GM23338 (cell line): Measurements from ENCODE around the gene C10orf71. TPM values are rescaled to one million over a fixed set of nuclear protein-coding genes. Genes with fewer than 3 reads are reported as not detected.

Experiments
- ATAC-seq: fragments of 200-7000 bp; cut with Tn5 transposase; 3 replicates; pipeline ENCODE4 v1.9.1; 2020
- DNase-seq: peaks from one replicate; pipeline ENCODE4 v3.0.0-alpha.2; 2015; ENCODE audit warnings: low spot score
- H2AFZ ChIP-seq: fragments of 200-600 bp; sonication (generic); 2 replicates; pipeline ENCODE4 v1.8.0; 2016; ENCODE audit warnings: antibody characterized with exemption, mild to moderate bottlenecking, moderate library complexity
- H3F3A ChIP-seq: fragments of 200-600 bp; sonication (generic); replicated peaks from 2 replicates; pipeline ENCODE4 v1.8.0; 2017; ENCODE audit warnings: antibody characterized with exemption, mixed run types, low read depth
- H3K27ac ChIP-seq: fragments of 200-600 bp; sonication (generic); 2 replicates; pipeline ENCODE4 v1.6.1; 2016; ENCODE audit warnings: low read depth
- H3K27me3 ChIP-seq: fragments of 200-600 bp; sonication (generic); 2 replicates; pipeline ENCODE4 v1.8.0; 2016; ENCODE audit warnings: mild to moderate bottlenecking, mixed run types, moderate library complexity; ENCODE audit not compliant: insufficient read depth
- H3K36me3 ChIP-seq: fragments of 200-600 bp; sonication (generic); 2 replicates; pipeline ENCODE4 v1.8.0; 2016; ENCODE audit warnings: mild to moderate bottlenecking; ENCODE audit not compliant: insufficient read depth
- H3K4me1 ChIP-seq: fragments of 200-600 bp; sonication (generic); 2 replicates; pipeline ENCODE4 v1.8.0; 2016; ENCODE audit warnings: mild to moderate bottlenecking, moderate library complexity; ENCODE audit not compliant: insufficient read depth
- H3K4me2 ChIP-seq: fragments of 200-600 bp; sonication (generic); 2 replicates; pipeline ENCODE4 v1.7.1; 2017; ENCODE audit warnings: mixed run types
- H3K4me3 ChIP-seq: fragments of 200-600 bp; sonication (generic); 2 replicates; pipeline ENCODE4 v1.6.1; 2016; ENCODE audit warnings: mixed run types
- H3K79me2 ChIP-seq: fragments of 200-600 bp; sonication (generic); replicated peaks from 2 replicates; pipeline ENCODE4 v1.8.0; 2017; ENCODE audit warnings: mild to moderate bottlenecking; ENCODE audit not compliant: insufficient read depth
- H3K9me2 ChIP-seq: fragments of 200-600 bp; sonication (generic); 2 replicates; pipeline ENCODE4 v1.8.0; 2017; ENCODE audit not compliant: insufficient read depth
- H4K20me1 ChIP-seq: fragments of 200-600 bp; sonication (generic); replicated peaks from 2 replicates; pipeline ENCODE4 v1.8.0; 2017; ENCODE audit warnings: mild to moderate bottlenecking; ENCODE audit not compliant: insufficient read depth
- H3K27ac Mint-ChIP-seq: 2 replicates; pipeline ENCODE4 v1.8.0; 2020; ENCODE audit warnings: inconsistent platforms, mild to moderate bottlenecking, moderate library complexity, mixed read lengths
- H3K27me3 Mint-ChIP-seq: 3 replicates; pipeline ENCODE4 v1.8.0; 2022; ENCODE audit warnings: low read depth, mild to moderate bottlenecking, moderate library complexity, mixed read lengths, inconsistent platforms; ENCODE audit not compliant: insufficient read depth, poor library complexity
- H3K36me3 Mint-ChIP-seq: 3 replicates; pipeline ENCODE4 v1.8.0; 2021; ENCODE audit warnings: low read depth, mild to moderate bottlenecking, inconsistent platforms, moderate library complexity, mixed read lengths
- H3K4me1 Mint-ChIP-seq: 3 replicates; pipeline ENCODE4 v1.8.0; 2020; ENCODE audit warnings: mild to moderate bottlenecking, inconsistent platforms, mixed read lengths
- H3K4me3 Mint-ChIP-seq: 3 replicates; pipeline ENCODE4 v1.8.0; 2021; ENCODE audit warnings: moderate library complexity, mild to moderate bottlenecking, inconsistent platforms, mixed read lengths
- H3K9me3 Mint-ChIP-seq: 3 replicates; pipeline ENCODE4 v1.8.0; 2020; ENCODE audit warnings: moderate library complexity, mild to moderate bottlenecking, inconsistent platforms, mixed read lengths
- CREB1 ChIP-seq: fragments of 250-450 bp; sonication (Bioruptor Pico); IDR thresholded peaks from 2 replicates; pipeline ENCODE4 v1.5.0; 2020; ENCODE audit warnings: low read depth, mild to moderate bottlenecking, moderate library complexity
- EZH2 ChIP-seq: fragments of 200-600 bp; sonication (generic); IDR thresholded peaks from one replicate; pipeline ENCODE4 v1.8.0; 2017; ENCODE audit warnings: antibody characterized with exemption, mild to moderate bottlenecking, low read depth; ENCODE audit not compliant: unreplicated experiment
- EZH2phosphoT487 ChIP-seq: fragments of 200-600 bp; sonication (generic); IDR thresholded peaks from one replicate; pipeline ENCODE4 v1.8.1; 2018; ENCODE audit warnings: antibody characterized with exemption; ENCODE audit not compliant: unreplicated experiment
- JUNB ChIP-seq: IDR thresholded peaks from one replicate; pipeline ENCODE4 v1.6.1; 2016; ENCODE audit warnings: antibody characterized with exemption; ENCODE audit not compliant: unreplicated experiment
- NANOG ChIP-seq: IDR thresholded peaks from 2 replicates; pipeline ENCODE4 v1.6.1; 2016; ENCODE audit warnings: antibody characterized with exemption, borderline replicate concordance
- STAT1 ChIP-seq: IDR thresholded peaks from one replicate; pipeline ENCODE4 v1.6.1; 2016; ENCODE audit warnings: antibody characterized with exemption; ENCODE audit not compliant: unreplicated experiment
- ZNF114 ChIP-seq: fragments of 250-450 bp; sonication (Bioruptor Pico); IDR thresholded peaks from 2 replicates; pipeline ENCODE4 v1.5.0; 2020; ENCODE audit warnings: mild to moderate bottlenecking, moderate library complexity
- ZNF331 ChIP-seq: fragments of 250-450 bp; sonication (Bioruptor Pico); IDR thresholded peaks from 2 replicates; pipeline ENCODE4 v1.5.0; 2020; ENCODE audit warnings: low read depth, mild to moderate bottlenecking, moderate library complexity
- polyA plus RNA-seq: library from polyadenylated mRNA; unstranded; fragments of >200 nt; fragmentation: Nextera tagmentation; extraction: Ambion mirVana; gene quantifications from 2 replicates; pipeline ENCODE4 v1.2.1, GENCODE V29; 2016
- total RNA-seq: library from RNA; depleted of rRNA; stranded (reverse); fragments of >200 nt; shearing (Covaris generic); gene quantifications from 2 replicates; pipeline ENCODE4 v1.2.3, GENCODE V29; 2014
- TF ChIP-seq, protein P1 (sequence below), 2 experiments: fragments of 200-600 bp in 1 of 2; sonication (generic) in 1 of 2; conservative IDR thresholded peaks; 2 replicates each; pipeline versions ENCODE4 v1.5.1 to v1.6.1; 2016 to 2017; ENCODE audit warnings: antibody characterized with exemption in 2 of 2, low read depth in 2 of 2, mild to moderate bottlenecking in 2 of 2, moderate library complexity in 1 of 2
- TF ChIP-seq, protein P2 (sequence below): IDR thresholded peaks from 2 replicates; pipeline ENCODE4 v1.6.1; 2016; ENCODE audit warnings: antibody characterized with exemption
- TF ChIP-seq, protein P3 (sequence below): fragments of 250-450 bp; sonication (Bioruptor Pico); IDR thresholded peaks from 2 replicates; pipeline ENCODE4 v1.5.0; 2020; ENCODE audit warnings: mild to moderate bottlenecking, moderate library complexity

The C10orf71 gene
- total and polyA plus RNA-seq, 2 experiments from 2014 or later = not detected

DNA sequence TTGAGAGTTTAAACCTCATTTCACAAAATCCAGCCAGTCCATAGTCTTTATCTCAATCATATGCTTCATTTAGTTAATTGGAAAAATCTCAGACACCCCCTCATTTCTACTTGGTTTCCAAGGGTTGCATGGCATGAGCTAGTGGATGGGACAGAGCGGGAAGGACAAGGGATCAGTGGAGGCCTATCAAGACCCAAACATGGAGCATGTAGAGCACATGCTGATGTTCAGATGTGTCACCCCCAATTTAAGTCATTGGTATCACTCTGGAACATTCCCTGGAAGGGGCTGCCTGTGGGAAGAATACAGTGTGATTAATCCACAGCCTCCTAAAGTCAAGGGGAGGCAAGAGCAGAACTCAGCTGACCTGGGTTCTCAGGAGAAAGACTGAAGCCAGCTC, 2.3 kb downstream of the C10orf71 start:
- no peak for ATAC-seq
- H3K27me3 ChIP-seq = no peaks in the 10 kb centered on the region

More for the DNA sequence above, 2.3 kb downstream of the C10orf71 start:
- Mint-ChIP-seq H3K4me1 (peaks cover 23% of the 10 kb centered on the region), H3K27ac (no peak overlapping the region), H3K4me3 (no peak overlapping the region), H3K9me3 (no peaks in the 10 kb centered on the region), H3K36me3 (no peaks in the 10 kb centered on the region), H3K27me3 (peaks cover 4% of the 10 kb centered on the region)
- no peak for DNase-seq
- H3K4me2 ChIP-seq = no peak overlapping the region
- H3K36me3 ChIP-seq = no peaks in the 10 kb centered on the region
- no peaks in the 10 kb centered on the region for H3K9me2 ChIP-seq
- no peaks in the 10 kb centered on the region for H3K79me2 ChIP-seq
- H3K4me3 ChIP-seq = no peak overlapping the region
- TF ChIP-seq, protein P1, sequence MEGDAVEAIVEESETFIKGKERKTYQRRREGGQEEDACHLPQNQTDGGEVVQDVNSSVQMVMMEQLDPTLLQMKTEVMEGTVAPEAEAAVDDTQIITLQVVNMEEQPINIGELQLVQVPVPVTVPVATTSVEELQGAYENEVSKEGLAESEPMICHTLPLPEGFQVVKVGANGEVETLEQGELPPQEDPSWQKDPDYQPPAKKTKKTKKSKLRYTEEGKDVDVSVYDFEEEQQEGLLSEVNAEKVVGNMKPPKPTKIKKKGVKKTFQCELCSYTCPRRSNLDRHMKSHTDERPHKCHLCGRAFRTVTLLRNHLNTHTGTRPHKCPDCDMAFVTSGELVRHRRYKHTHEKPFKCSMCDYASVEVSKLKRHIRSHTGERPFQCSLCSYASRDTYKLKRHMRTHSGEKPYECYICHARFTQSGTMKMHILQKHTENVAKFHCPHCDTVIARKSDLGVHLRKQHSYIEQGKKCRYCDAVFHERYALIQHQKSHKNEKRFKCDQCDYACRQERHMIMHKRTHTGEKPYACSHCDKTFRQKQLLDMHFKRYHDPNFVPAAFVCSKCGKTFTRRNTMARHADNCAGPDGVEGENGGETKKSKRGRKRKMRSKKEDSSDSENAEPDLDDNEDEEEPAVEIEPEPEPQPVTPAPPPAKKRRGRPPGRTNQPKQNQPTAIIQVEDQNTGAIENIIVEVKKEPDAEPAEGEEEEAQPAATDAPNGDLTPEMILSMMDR (conservative IDR thresholded peaks at IDR 0.05; ENCODE audit: low read depth in 2 of 2) = no peak
- TF ChIP-seq ZNF114 (no peak), JUNB (no peak), NANOG (no peak), ZNF331 (no peak), STAT1 (no peak), CREB1 (no peak), EZH2 (no peak), EZH2phosphoT487 (no peak)
- TF ChIP-seq, protein P2, sequence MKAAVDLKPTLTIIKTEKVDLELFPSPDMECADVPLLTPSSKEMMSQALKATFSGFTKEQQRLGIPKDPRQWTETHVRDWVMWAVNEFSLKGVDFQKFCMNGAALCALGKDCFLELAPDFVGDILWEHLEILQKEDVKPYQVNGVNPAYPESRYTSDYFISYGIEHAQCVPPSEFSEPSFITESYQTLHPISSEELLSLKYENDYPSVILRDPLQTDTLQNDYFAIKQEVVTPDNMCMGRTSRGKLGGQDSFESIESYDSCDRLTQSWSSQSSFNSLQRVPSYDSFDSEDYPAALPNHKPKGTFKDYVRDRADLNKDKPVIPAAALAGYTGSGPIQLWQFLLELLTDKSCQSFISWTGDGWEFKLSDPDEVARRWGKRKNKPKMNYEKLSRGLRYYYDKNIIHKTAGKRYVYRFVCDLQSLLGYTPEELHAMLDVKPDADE = no peak
- TF ChIP-seq, protein P3, sequence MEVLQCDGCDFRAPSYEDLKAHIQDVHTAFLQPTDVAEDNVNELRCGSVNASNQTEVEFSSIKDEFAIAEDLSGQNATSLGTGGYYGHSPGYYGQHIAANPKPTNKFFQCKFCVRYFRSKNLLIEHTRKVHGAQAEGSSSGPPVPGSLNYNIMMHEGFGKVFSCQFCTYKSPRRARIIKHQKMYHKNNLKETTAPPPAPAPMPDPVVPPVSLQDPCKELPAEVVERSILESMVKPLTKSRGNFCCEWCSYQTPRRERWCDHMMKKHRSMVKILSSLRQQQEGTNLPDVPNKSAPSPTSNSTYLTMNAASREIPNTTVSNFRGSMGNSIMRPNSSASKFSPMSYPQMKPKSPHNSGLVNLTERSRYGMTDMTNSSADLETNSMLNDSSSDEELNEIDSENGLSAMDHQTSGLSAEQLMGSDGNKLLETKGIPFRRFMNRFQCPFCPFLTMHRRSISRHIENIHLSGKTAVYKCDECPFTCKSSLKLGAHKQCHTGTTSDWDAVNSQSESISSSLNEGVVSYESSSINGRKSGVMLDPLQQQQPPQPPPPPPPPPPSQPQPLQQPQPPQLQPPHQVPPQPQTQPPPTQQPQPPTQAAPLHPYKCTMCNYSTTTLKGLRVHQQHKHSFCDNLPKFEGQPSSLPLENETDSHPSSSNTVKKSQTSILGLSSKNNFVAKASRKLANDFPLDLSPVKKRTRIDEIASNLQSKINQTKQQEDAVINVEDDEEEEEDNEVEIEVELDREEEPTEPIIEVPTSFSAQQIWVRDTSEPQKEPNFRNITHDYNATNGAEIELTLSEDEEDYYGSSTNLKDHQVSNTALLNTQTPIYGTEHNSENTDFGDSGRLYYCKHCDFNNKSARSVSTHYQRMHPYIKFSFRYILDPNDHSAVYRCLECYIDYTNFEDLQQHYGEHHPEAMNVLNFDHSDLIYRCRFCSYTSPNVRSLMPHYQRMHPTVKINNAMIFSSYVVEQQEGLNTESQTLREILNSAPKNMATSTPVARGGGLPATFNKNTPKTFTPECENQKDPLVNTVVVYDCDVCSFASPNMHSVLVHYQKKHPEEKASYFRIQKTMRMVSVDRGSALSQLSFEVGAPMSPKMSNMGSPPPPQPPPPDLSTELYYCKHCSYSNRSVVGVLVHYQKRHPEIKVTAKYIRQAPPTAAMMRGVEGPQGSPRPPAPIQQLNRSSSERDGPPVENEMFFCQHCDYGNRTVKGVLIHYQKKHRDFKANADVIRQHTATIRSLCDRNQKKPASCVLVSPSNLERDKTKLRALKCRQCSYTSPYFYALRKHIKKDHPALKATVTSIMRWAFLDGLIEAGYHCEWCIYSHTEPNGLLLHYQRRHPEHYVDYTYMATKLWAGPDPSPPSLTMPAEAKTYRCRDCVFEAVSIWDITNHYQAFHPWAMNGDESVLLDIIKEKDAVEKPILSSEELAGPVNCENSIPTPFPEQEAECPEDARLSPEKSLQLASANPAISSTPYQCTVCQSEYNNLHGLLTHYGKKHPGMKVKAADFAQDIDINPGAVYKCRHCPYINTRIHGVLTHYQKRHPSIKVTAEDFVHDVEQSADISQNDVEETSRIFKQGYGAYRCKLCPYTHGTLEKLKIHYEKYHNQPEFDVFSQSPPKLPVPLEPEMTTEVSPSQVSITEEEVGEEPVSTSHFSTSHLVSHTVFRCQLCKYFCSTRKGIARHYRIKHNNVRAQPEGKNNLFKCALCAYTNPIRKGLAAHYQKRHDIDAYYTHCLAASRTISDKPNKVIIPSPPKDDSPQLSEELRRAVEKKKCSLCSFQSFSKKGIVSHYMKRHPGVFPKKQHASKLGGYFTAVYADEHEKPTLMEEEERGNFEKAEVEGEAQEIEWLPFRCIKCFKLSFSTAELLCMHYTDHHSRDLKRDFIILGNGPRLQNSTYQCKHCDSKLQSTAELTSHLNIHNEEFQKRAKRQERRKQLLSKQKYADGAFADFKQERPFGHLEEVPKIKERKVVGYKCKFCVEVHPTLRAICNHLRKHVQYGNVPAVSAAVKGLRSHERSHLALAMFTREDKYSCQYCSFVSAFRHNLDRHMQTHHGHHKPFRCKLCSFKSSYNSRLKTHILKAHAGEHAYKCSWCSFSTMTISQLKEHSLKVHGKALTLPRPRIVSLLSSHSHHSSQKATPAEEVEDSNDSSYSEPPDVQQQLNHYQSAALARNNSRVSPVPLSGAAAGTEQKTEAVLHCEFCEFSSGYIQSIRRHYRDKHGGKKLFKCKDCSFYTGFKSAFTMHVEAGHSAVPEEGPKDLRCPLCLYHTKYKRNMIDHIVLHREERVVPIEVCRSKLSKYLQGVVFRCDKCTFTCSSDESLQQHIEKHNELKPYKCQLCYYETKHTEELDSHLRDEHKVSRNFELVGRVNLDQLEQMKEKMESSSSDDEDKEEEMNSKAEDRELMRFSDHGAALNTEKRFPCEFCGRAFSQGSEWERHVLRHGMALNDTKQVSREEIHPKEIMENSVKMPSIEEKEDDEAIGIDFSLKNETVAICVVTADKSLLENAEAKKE (CRISPR knock-in tag) = no peak
- H2AFZ ChIP-seq = no peak overlapping the region
- H4K20me1 ChIP-seq = no peaks in the 10 kb centered on the region
- H3K27ac ChIP-seq = no peak overlapping the region
- H3K4me1 ChIP-seq = no peaks in the 10 kb centered on the region
- H3F3A ChIP-seq = no peaks in the 10 kb centered on the region
